ENCODE results near the gene CAPZB.

GRCh38 chr1:19447550-19447949 is 37.8 kb downstream of the CAPZB start:
- TF ChIP-seq, protein P1, sequence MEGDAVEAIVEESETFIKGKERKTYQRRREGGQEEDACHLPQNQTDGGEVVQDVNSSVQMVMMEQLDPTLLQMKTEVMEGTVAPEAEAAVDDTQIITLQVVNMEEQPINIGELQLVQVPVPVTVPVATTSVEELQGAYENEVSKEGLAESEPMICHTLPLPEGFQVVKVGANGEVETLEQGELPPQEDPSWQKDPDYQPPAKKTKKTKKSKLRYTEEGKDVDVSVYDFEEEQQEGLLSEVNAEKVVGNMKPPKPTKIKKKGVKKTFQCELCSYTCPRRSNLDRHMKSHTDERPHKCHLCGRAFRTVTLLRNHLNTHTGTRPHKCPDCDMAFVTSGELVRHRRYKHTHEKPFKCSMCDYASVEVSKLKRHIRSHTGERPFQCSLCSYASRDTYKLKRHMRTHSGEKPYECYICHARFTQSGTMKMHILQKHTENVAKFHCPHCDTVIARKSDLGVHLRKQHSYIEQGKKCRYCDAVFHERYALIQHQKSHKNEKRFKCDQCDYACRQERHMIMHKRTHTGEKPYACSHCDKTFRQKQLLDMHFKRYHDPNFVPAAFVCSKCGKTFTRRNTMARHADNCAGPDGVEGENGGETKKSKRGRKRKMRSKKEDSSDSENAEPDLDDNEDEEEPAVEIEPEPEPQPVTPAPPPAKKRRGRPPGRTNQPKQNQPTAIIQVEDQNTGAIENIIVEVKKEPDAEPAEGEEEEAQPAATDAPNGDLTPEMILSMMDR (IDR thresholded peaks at IDR 0.05; ENCODE audit: low read length) = no peak
- TF ChIP-seq EZH2 (optimal IDR thresholded peaks at IDR 0.05; ENCODE audit: low read depth, low read length) = no peak
